ENCODE results near the gene SNX3. TPM values are rescaled to one million over a fixed set of nuclear protein-coding genes. Genes with fewer than 3 reads are reported as not detected.
A peak's percentile ranks its signal among the peaks of the same experiment; 100 is the strongest.

Gene SNX3
- polyA plus RNA-seq, 4 donors = 140 to 331 (median 209) TPM

DNA sequence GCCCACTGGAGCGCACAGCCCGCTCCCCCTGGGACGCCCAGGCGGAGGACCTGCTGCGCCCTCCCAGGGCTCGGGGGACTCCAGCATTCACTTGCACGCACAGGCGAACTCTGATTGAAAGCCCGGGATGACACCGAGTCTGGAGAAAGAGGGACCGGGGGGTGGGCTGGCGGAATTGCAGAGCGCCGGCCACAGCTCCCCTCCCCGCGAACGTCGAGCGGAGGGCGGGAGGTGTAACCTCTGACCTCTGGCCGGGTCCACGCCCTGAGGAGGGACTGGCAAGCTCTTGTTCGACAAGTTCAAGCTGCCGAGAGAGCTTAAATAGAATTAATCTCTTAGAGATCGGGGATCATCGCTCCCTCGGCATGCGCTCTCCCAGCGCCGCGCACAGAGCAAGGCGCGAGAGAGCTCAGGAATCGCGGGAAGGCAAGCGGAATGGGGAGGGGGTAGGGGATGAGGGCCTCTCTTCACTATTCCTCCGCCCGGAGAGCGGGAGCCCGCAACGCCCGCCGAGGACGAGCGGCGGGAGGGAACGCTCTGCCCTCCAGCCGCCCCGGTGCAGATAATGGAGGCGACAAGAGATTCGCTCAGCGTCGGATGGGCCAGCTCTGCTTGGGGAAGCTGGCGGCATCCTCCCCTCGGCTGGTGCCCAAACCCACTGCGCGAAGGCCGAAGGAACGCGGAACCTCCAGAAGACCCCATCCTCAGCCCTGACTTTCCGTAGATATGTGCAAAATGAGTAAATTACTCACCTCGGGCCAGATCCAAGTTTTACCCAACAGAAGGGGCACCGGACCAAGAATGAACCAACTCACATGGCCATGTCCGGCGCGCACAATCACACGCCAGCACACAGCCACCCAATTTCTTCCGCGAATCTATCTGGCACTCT, 95.8 kb downstream of the SNX3 start:
- FAIRE-seq (no peak), DNase-seq (no peak)
- Histone ChIP-seq H3K27me3 (ENCODE audit: control insufficient read depth in 3 of 3, insufficient read depth in 3 of 3, low read length in 3 of 3) (peaks cover 33 to 98% (median 82%) of the 10 kb centered on the region in 3 donors), H3K36me3 (ENCODE audit: control insufficient read depth in 3 of 3, insufficient read depth in 2 of 3, low read depth in 1 of 3, low read length in 3 of 3) (no peaks in the 10 kb centered on the region), H3K4me1 (ENCODE audit: control insufficient read depth in 3 of 3, insufficient read depth in 2 of 3, low read depth in 1 of 3, low read length in 2 of 3) (peaks cover 4 to 47% (median 11%) of the 10 kb centered on the region in 3 donors), H3K27ac (ENCODE audit: low read depth in 1 of 3, low read length in 2 of 3) (no peak overlapping the region), H3K9me3 (ENCODE audit: control insufficient read depth in 2 of 2, insufficient read depth in 1 of 2, low read depth in 1 of 2, low read length in 1 of 2) (no peaks in the 10 kb centered on the region), H3K4me3 (ENCODE audit: low read depth in 1 of 3, low read length in 3 of 3) (peak overlapping the region in 1 of 3 donors; percentile 3)
- 5 to 7% (median 6%) methylated on average over 64 to 69 of the region's 69 CpGs for WGBS, 3 donors

DNA sequence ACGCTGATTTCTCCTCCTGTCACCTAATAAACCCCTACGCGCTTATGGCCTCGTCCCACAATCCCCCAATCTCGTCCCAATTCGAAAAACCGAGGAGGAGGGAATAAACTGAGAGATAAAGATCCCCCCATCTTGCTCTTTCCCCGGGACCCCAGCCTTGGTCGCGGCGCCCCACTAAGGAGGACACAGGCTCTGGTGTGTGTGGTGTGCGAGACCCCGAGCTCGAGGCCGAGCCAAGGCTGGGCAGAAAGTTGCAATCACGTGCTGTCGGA, 96.4 kb downstream of the SNX3 start:
- H3K27ac ChIP-seq (ENCODE audit: low read depth in 1 of 3, low read length in 2 of 3) = no peak overlapping the region
- DNase-seq = no peak
- peaks cover 4 to 47% (median 11%) of the 10 kb centered on the region in 3 donors for H3K4me1 ChIP-seq (ENCODE audit: control insufficient read depth in 3 of 3, insufficient read depth in 2 of 3, low read depth in 1 of 3, low read length in 2 of 3)
- FAIRE-seq = no peak
- no peaks in the 10 kb centered on the region for H3K9me3 ChIP-seq (ENCODE audit: control insufficient read depth in 2 of 2, insufficient read depth in 1 of 2, low read depth in 1 of 2, low read length in 1 of 2)
- 2 to 7% (median 5%) methylated on average over 17 of the region's 17 CpGs for WGBS, 3 donors
- H3K27me3 ChIP-seq (ENCODE audit: control insufficient read depth in 3 of 3, insufficient read depth in 3 of 3, low read length in 3 of 3) = peaks cover 33 to 95% (median 80%) of the 10 kb centered on the region in 3 donors
- H3K4me3 ChIP-seq (ENCODE audit: low read depth in 1 of 3, low read length in 3 of 3) = no peak overlapping the region
- no peaks in the 10 kb centered on the region for H3K36me3 ChIP-seq (ENCODE audit: control insufficient read depth in 3 of 3, insufficient read depth in 2 of 3, low read depth in 1 of 3, low read length in 3 of 3)

DNA sequence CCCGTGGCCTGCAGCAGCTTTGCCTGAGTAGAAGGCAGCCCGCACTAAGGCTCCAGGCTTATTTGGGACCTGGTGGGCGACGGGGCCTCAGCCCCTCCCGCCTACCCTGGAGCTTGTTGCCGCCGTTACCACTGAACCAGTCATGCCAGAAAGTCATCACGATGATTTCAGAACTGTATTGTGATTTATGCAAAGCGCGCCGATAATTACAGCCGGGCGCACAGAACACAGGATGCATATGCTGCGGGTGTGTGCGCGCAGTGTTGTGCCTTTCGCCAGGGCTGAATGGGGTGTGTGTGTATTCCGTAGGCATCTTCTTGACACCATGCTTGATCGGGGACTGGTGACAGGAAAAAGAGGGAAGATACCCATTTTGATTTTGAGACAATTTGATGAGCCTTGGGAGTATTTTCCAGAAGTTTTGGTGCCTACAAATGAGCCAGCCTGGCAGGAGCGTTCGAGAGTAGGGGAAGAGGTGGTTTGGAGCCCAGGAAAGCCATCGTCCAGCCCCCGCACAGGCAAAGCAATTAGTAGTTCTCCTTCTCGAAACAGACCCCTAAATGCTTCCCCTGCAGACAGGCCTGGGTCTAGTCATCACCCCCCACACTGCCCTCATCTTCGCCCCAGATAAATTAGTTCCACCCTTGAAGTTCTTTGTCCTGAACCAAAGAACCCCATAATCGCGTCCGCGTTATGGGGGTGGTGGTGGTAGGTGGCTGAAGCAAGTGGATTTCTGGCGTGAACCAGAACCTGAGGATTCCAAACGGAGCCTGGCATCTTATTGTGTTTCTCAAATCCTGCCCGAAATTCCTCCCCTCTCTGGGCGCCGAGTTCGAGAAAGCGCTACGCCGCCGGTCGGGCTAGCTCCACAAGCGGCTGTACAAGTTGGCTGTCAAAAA, 96.9 kb downstream of the SNX3 start:
- DNase-seq (no peak), FAIRE-seq (no peak)
- H3K9me3 ChIP-seq (ENCODE audit: control insufficient read depth in 2 of 2, insufficient read depth in 1 of 2, low read depth in 1 of 2, low read length in 1 of 2) = no peaks in the 10 kb centered on the region
- H3K27me3 ChIP-seq (ENCODE audit: control insufficient read depth in 3 of 3, insufficient read depth in 3 of 3, low read length in 3 of 3) = peaks cover 29 to 92% (median 76%) of the 10 kb centered on the region in 3 donors
- H3K36me3 ChIP-seq (ENCODE audit: control insufficient read depth in 3 of 3, insufficient read depth in 2 of 3, low read depth in 1 of 3, low read length in 3 of 3) = no peaks in the 10 kb centered on the region
- 5 to 10% (median 10%) methylated on average over 41 of the region's 41 CpGs for WGBS, 3 donors
- H3K27ac ChIP-seq (ENCODE audit: low read depth in 1 of 3, low read length in 2 of 3) = no peak overlapping the region
- H3K4me3 ChIP-seq (ENCODE audit: low read depth in 1 of 3, low read length in 3 of 3) = no peak overlapping the region
- H3K4me1 ChIP-seq (ENCODE audit: control insufficient read depth in 3 of 3, insufficient read depth in 2 of 3, low read depth in 1 of 3, low read length in 2 of 3) = peaks cover 4 to 41% (median 10%) of the 10 kb centered on the region in 3 donors

DNA sequence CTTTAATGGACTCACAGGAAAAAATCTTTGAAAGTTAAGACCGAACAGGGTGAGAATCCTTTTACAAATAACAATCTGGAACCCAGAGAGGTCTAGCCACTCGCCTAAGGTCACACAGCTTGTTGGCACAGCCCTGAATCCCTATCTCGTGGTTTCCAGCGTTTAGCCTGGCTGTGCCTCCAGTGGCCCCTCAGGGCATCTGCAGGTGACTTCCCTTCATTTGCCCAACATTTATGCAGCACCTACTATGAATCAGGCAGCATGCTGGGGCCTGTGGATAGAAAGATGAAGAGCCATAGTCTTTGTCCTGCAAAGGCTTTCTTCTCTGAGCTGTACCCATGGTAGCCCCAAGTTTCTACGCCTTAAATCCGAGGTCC, 97.6 kb downstream of the SNX3 start:
- peaks cover 1 to 36% (median 4%) of the 10 kb centered on the region in 3 donors for H3K4me1 ChIP-seq (ENCODE audit: control insufficient read depth in 3 of 3, insufficient read depth in 2 of 3, low read depth in 1 of 3, low read length in 2 of 3)
- H3K4me3 ChIP-seq (ENCODE audit: low read depth in 1 of 3, low read length in 3 of 3) = no peak overlapping the region
- FAIRE-seq (no peak), DNase-seq (no peak)
- no peaks in the 10 kb centered on the region for H3K36me3 ChIP-seq (ENCODE audit: control insufficient read depth in 3 of 3, insufficient read depth in 2 of 3, low read depth in 1 of 3, low read length in 3 of 3)
- no peak overlapping the region for H3K27ac ChIP-seq (ENCODE audit: low read depth in 1 of 3, low read length in 2 of 3)
- H3K27me3 ChIP-seq (ENCODE audit: control insufficient read depth in 3 of 3, insufficient read depth in 3 of 3, low read length in 3 of 3) = peaks cover 28 to 92% (median 72%) of the 10 kb centered on the region in 3 donors
- no peaks in the 10 kb centered on the region for H3K9me3 ChIP-seq (ENCODE audit: control insufficient read depth in 2 of 2, insufficient read depth in 1 of 2, low read depth in 1 of 2, low read length in 1 of 2)
- 1 to 4% (median 4%) methylated on average over 6 of the region's 6 CpGs for WGBS, 3 donors

DNA sequence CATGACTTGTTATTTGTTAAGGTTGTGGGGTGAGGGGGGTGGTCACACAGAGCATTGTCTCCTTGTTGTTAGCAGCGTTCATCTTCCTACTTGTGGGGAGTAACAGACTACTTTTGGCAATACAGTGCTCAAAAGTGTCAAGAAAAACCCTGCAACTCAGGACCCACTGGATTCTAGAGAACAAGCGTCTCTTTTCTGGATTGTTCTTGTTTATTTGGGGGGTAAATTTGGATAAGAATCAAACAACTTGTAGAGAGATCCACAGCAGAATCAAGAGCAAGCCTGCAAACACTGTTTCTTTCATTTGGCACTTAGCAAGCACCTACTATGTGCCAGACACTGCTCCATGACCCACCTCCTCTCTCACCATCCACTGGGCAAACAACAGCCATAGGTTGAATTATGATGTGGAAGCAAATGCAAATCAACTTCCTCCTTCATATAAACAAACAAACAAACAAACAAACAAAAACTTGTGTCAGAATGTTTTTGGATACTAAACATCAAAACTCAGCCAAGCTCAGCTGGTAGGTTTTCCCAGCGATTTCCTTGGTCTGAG, 99.0 kb downstream of the SNX3 start:
- 8 to 17% (median 12%) methylated on average over 3 of the region's 3 CpGs for WGBS, 3 donors

More for the DNA sequence above, 99.0 kb downstream of the SNX3 start:
- FAIRE-seq (no peak), DNase-seq (no peak)
- Histone ChIP-seq H3K4me1 (ENCODE audit: control insufficient read depth in 3 of 3, insufficient read depth in 2 of 3, low read depth in 1 of 3, low read length in 2 of 3) (peaks cover 1 to 30% (median 4%) of the 10 kb centered on the region in 3 donors), H3K27ac (ENCODE audit: low read depth in 1 of 3, low read length in 2 of 3) (no peak overlapping the region), H3K36me3 (ENCODE audit: control insufficient read depth in 3 of 3, insufficient read depth in 2 of 3, low read depth in 1 of 3, low read length in 3 of 3) (no peaks in the 10 kb centered on the region), H3K9me3 (ENCODE audit: control insufficient read depth in 2 of 2, insufficient read depth in 1 of 2, low read depth in 1 of 2, low read length in 1 of 2) (no peaks in the 10 kb centered on the region), H3K27me3 (ENCODE audit: control insufficient read depth in 3 of 3, insufficient read depth in 3 of 3, low read length in 3 of 3) (peaks cover 18 to 92% (median 69%) of the 10 kb centered on the region in 3 donors), H3K4me3 (ENCODE audit: low read depth in 1 of 3, low read length in 3 of 3) (no peak overlapping the region)

Other genes with a start within 250 kb of the SNX3 start
- gene OSTM1, start 186.3 kb downstream of the SNX3 start, polyA plus RNA-seq = 10 to 100 TPM in 1 of 4 donors, 1 to 10 TPM in 3; 5.7 to 14.6 (median 7.4) TPM
- gene NR2E1, start 95.0 kb downstream of the SNX3 start, polyA plus RNA-seq = under 1 TPM in 1 of 4 donors, not detected in 3; 0.04 TPM
- 10 to 100 TPM in 1 of 4 donors, 1 to 10 TPM in 3; 2.2 to 10.8 (median 3.5) TPM for gene AFG1L, start 34.0 kb upstream of the SNX3 start, polyA plus RNA-seq